Measurements from ENCODE around the gene HOTAIR.

- no peak for TF ChIP-seq POLR2A (IDR thresholded peaks at IDR 0.05; ENCODE audit: low read length)
- no peak for TF ChIP-seq CTCF (IDR thresholded peaks at IDR 0.05)
- TF ChIP-seq SMC3 (IDR thresholded peaks at IDR 0.05) = no peak
- TF ChIP-seq REST (IDR thresholded peaks at IDR 0.05) = no peak
- no peak for TF ChIP-seq EHMT2 (IDR thresholded peaks at IDR 0.05; ENCODE audit: low read depth)
- no peak for TF ChIP-seq JUN (IDR thresholded peaks at IDR 0.05)
- no peak for TF ChIP-seq HOXA7 (CRISPR knock-in tag; IDR thresholded peaks at IDR 0.05)
- no peak for TF ChIP-seq USF2 (IDR thresholded peaks at IDR 0.05)
- TF ChIP-seq CBX8 (IDR thresholded peaks at IDR 0.05) = no peak
- no peak for TF ChIP-seq NPAS2 (CRISPR knock-in tag; IDR thresholded peaks at IDR 0.05; ENCODE audit: borderline replicate concordance)
- no peak for TF ChIP-seq MAX (IDR thresholded peaks at IDR 0.05)
Observed at GRCh38 chr12:53980104-53980801, 5.5 kb upstream of the HOTAIR start.

All from A549 (cell line).